ENCODE data around the gene DEDD.
"Not testable (repeated sequence)": the region's sequence is repeated elsewhere in the genome, so short reads cannot be mapped to it uniquely, and the experiment has no call there.

Gene DEDD

DNA sequence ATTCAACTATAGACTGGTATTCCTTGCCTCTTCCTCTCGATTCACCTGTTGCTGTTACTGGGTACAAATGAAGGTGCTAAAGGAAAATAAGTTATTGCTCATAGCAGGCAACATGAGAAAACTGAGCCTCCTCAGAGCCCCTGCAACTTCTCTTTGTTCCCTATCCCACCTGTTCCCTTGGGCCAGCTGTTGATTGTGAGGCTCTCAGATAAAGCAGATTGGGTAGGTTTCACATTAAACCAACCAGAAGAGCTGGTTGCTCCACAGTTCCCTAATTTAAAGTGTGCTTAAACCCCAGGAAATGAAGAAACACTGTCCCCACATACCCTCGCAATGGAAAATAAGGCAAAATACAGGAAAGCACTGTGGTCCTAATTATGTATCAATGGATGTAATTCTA lies 4.8 kb downstream of the DEDD start:
- DNase-seq (ENCODE audit: low read depth in 2 of 2): no peak

DNA sequence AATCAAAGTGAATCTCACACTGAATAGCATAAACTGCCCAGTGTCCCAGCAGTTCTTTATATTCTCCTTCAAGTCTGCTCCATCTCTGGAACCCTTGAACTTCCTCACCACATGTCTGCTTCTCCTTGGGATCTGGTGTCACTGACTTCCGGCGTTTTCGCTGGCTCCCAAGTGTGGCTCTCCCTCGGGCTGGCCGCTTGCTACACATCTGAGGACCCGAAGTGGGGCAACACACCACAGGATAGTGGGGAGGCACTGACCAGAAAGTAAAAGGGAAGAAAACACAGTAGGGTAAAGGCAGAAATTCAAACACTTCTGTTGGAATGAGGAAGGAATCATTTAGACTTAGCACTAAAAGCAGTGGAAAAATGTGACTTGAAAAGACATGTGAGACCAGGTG lies 9.5 kb downstream of the DEDD start:
- no peak for DNase-seq (ENCODE audit: low read depth in 2 of 2)

DNA sequence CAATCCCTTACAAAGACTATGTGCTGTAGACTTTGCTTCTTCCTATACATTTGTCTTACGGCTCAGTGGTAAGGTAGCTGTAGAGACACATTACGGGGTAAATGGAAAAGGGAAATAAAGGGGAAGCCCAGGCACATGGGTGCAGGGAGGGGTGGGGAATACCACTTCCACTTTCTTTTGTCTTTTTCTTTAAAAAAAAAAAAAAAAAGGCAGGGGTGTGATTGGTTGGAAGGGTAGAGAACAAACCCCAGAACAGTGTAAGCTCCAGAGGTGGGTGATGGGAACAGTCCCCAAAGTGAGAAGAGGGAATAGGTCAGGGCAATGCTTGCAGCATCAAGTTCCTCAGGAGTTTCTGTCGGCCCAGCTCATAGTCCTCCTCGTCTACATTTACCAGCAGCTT lies 10.6 kb downstream of the DEDD start:
- DNase-seq (ENCODE audit: low read depth in 2 of 2): no peak

DNA sequence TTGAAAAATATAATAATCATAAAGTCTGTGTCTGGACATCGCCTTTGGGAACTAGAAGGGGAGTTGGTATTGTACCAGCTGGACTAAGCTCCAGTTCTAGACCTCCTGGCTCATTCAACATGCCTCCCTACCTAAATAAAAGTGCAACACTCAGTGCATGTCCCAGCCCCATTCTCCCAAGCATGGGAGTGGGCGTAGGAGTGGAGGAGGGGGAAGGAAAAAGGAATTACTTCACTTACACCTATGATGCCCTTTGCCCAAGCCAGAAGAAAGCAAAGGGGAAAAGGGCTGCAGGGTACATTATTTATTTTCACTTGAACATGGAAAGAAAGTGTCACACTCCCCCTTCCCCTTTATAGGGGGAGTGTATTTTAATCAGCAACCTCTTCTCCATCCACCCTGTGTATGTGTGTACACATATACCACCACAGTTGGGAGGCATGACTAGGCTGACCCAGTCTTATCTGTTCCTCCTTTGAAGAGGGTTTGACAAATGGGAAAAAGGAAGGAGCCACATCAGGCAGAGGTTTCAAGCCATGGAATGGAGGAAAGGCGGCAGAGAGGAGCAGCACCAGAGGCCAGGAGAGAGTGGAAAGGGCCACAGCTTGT lies 11.3 kb downstream of the DEDD start:
- DNase-seq (ENCODE audit: low read depth in 2 of 2): no peak

DNA sequence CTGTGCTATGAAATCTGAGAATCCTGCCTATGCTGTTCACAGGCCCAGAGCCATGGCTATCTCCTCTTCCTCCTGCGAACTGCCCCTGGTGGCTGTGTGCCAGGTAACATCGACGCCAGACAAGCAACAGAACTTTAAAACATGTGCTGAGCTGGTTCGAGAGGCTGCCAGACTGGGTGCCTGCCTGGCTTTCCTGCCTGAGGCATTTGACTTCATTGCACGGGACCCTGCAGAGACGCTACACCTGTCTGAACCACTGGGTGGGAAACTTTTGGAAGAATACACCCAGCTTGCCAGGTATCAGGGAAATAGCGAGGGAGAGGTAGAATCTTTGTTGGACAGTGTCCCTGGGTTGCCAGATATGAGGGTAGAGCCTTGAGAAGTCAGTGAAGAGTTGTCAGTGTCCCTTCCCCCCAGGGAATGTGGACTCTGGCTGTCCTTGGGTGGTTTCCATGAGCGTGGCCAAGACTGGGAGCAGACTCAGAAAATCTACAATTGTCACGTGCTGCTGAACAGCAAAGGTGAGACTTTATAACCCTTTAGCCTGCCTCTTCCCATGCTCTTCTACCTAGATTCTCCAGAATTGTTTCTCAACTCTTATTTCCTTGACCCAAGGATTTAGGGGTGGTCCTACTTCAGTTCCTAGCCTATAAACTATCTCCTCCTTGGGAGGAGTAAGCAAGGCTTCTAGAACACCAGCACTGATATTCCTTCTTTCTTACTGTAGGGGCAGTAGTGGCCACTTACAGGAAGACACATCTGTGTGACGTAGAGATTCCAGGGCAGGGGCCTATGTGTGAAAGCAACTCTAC lies 13.2 kb downstream of the DEDD start:
- peak in 1 of 2 donors; percentile 18 for DNase-seq (ENCODE audit: low read depth in 2 of 2)

DNA sequence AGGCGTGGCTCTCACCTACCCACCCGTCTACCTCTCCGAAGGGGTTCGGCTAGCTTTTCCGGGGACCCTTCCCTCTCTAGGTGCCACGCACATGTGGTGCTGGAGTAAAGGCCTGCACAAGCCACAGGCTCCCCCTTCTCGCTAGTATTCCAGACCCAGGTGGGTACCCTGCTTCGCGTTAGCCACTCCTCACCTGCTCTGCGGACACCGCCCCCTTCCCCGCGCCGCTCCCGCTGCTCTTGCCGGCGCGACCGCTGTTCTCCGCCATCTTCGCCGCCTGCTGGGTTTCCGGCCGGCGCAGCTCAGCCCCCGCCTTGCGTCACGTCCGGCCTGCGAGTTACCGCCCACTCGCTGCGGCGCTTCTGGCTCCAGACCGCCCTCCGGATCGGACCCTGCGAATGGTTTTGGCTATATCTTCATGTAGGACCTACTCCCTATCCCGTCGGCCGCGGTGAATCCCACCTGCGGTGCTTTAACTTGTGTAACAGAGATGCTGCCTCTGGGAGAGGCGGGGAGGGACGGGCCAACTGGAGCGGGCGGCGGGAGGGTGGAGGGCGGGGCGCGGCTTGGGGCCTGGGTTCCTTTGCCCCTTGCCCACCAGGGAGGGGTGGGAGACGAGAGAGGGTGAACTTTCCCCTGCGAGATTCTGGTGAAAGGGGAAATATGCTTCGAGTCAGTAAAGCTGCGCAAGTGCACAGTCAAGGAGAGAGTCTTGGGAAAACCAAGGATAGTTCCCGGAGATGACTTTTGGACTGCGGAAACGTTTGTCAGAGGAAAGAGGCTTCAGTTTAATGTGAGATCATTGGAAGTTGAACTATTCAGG lies 14.5 kb downstream of the DEDD start, which contains the start of the genes NIT1 and PFDN2:
TSS of gene NIT1 (plus strand) at position 347 of the 823 bp plus-strand sequence. CDS start at position 419, 72 bp downstream.
TSS of gene PFDN2 (minus strand) at position 279 of the 823 bp plus-strand sequence. CDS start at position 268, 11 bp downstream.
- DNase-seq (ENCODE audit: low read depth in 2 of 2): peak; percentile 68 to 71

DNA sequence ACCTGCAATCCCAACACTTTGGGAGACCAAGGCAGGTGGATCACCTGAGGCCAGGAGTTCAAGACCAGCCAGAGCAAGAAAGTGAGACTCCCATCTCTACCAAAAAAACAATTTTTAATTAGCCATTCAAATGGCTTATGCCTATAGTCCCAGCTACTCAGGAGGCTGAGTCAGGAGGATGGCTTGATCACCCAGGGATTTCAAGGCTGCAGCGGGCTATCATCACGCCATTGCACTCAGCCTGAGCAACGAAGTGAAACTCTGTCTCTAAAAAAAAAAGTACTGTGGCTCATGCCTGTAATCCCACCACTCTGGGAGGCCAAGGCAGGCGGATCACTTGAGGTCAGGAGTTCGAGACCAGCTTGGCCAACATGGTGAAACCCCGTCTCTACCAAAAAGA lies 16.5 kb downstream of the DEDD start:
- DNase-seq (ENCODE audit: low read depth in 2 of 2): not testable (repeated sequence)

DNA sequence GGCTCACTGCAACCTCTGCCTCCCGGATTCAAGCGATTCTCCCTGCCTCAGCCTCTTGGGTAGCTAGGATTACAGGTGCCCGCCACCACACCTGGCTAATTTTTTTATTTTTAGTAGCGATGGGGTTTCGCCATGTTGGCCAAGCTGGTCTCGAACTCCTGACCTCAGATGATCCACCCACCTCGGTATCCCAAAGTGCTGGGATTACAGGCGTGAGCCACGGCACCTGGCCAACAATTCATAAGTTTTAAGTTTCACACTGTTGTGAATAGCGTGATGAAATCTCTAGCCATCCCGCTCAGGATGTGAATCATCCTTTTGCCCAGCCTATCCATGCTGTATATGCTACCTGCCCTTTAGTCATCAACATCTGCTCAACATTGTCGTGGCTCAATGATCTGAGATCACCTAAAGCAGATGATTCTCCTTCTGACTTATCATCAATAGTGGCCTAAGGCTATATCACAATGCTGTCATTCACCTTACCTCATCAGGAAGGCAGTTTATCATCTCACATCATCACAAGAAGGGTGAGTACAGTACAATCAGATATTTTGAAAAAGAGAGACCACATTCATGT lies 17.2 kb downstream of the DEDD start:
- DNase-seq (ENCODE audit: low read depth in 2 of 2): no peak

DNA sequence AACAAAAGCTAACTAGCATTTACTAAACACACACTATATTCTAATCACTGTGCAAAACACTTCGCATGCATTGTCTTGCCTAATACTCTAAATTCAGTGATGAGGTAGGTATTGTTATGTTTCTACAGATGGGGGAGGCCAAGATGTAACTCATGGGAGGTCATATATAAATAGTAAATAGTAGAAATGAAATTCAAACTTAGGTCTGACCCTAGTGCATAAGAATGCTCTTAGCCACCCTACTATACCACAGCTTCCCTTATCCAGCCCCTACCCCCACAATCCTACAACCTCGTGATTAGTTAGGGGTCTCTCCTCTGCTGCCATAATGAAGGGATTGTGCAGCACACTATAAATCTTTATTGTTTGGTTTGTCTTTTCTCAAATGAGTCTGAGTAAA lies 17.9 kb downstream of the DEDD start:
- DNase-seq (ENCODE audit: low read depth in 2 of 2): no peak

DNA sequence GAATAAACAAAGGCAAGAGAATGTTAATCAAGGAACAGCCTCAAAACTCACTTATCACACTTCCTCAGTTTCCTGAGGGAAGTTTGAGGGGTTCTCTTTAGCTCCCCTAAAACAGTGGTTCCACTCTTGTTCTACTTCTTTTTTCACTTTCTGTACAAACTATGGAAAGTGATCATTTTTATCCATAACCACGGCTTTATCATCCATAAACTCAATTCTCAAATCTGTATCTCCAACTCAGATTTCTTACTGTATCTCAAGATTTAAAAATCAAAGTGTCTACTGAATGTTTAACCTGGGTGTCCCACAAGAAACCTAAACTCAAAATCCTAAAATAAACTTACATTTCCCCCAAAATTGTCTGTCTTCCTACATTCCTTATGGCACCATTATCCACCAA lies 18.6 kb downstream of the DEDD start:
- no peak for DNase-seq (ENCODE audit: low read depth in 2 of 2)

DNA sequence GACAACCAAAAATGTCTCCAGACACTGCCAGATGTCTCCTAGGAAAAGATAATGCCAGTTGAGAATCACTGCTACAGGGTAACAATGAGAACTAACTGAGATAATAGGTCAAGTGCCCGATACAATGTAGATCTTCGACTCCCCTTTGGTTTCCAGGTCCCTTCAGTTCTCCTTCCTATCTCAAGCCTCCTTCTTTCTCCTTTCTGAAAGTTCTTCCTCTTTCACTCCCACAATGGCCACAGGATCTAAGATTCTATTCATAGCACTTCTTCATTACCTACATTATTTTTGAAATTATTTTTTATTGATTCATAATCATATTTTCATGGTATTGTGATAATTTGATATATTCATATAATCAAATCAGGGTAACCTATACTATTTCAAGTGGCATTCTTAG lies 20.9 kb downstream of the DEDD start:
- no peak for DNase-seq (ENCODE audit: low read depth in 2 of 2)

- DNase-seq (ENCODE audit: low read depth in 2 of 2): no peak
Measured at GRCh38 chr1:161111117-161111516, 21.4 kb downstream of the DEDD start.

GRCh38 chr1:161106431-161106830 lies 26.0 kb downstream of the DEDD start:
- DNase-seq (ENCODE audit: low read depth in 2 of 2): no peak

DNA sequence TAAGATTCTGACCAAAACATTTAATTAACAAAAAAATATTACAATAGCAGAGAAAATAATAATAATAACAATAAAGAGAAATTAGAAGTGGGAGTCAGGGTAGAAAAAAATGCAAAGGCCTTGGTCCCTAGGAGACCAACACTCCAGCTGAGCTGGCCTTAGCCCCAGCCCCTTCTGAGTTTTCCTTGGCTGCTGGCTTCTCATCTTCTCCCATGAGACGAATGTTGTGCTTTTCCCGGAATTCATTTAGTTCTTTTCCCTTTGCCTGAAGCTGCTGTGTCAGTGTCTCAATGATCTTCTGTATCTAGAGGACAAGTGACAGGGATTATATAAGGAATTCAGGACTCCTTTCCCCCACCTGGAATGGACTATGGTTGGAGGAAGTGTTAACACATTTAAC lies 31.9 kb downstream of the DEDD start:
- no peak for DNase-seq (ENCODE audit: low read depth in 2 of 2)

GRCh38 chr1:161099090-161099802 lies 33.2 kb downstream of the DEDD start:
- DNase-seq (ENCODE audit: low read depth in 2 of 2): no peak

DNA sequence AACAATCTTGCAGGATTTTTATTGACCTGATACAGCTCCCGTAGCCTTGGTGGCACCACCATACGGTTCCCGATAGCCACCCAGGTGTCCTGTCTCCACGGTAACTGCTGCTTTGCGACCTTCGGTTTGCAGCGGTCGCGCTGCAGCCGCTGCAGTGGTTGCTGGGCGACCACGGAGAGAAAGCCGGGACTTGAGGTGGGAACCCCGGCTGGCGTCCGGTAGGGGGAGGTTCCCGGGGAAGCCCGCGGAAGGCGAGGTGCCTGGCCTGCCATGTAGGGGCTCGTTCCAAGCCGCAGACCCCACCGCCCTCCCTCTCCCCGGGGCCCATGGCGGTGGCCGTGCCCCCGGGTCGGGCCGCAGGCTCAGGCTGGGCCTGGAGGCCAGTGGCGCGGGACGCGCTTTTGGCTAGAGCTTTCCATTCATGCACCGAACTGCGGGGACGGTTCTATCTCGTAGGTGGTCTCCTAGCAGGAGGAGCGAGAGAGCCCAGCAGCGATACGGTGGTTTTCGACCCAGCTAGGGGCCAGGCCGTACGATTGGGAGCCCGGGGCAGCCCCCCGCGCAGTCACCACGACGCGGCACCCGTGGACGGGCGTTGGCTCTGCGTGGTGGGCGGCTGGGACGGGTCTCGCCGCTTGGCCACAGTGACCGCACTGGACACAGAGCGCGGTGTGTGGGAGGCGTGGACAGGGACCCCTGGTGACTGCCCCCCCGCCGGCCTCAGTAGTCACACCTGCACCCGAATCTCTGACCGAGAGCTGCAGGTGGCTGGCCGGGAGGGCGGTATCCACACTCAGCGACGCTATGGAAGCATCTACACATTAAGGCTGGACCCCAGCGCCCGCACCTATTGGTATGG lies 34.0 kb downstream of the DEDD start, which contains the start of gene KLHDC9:
TSS of gene KLHDC9 (plus strand) at position 152 of the 859 bp plus-strand sequence. CDS start at position 327, 175 bp downstream.
- peak; percentile 31 to 39 for DNase-seq (ENCODE audit: low read depth in 2 of 2)

- no peak for DNase-seq (ENCODE audit: low read depth in 2 of 2)
Measured at GRCh38 chr1:161096530-161096929, 35.9 kb downstream of the DEDD start.

DNA sequence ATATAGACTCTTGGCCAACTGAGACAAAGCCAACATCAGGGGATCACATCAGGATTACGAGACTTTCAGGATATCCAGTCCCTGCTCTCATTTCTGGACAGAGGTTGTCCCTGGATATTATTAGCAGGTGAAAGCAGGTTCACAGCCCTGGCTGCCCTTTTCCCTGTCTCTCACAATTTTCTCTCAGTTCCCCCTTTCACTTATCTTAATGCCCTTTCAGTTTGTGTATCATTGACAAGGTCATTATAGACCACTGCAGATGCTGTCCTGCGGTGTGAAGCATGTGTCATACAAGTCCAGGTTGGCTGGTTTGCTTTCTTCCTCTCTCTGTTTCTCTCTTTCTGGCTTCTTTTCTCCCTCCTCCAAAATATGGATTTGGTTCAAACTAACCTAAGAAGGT lies 36.5 kb downstream of the DEDD start:
- DNase-seq (ENCODE audit: low read depth in 2 of 2): no peak

DNA sequence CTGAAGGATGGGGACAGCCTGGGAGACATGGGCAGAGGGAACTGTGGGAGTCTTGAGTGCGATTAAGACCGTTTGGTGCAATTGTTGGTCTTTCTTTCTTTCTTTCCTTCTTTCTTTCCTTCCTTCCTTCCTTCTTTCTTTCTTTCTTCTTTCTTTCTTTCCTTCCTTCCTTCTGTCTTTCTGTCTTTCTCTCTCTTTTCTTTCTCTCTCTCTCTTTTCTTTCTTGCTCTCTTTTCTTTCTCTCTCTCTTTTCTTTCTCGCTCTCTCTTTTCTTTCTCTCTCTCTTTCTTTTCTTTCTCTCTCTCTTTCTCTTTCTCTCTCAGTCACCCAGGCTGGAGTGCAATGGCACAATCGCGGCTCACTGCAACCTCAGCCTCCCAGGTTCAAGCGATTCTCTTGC lies 37.2 kb downstream of the DEDD start:
- DNase-seq (ENCODE audit: low read depth in 2 of 2): no peak

- DNase-seq (ENCODE audit: low read depth in 2 of 2): no peak
Measured at GRCh38 chr1:161094481-161094880, 38.0 kb downstream of the DEDD start.
